ENCODE measurements around the gene TEX35. TPM values are rescaled to one million over a fixed set of nuclear protein-coding genes. Genes with fewer than 3 reads are reported as not detected.

Gene TEX35
- total RNA-seq, 6 experiments from 2014 or later: 0.10 TPM; not detected in 5

DNA sequence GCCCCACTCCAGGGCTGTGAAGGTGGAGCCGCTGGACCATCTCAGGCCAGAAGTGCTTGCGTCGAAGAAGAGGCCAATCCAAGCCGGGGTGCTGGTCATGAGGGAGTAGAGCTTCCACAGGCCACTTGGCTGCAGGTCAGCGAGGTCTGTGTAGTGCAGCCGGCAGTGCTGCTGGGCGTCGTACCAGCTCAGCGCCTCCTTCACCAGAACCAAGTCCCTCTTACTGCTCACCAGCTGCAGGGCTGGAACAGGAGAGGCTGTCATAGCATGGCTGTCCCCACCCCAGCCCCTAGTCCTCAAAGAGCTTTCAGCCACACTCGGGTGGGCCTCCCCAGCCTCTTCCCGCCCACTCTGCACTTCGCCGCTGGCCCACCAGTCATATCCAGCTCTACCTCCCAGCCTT lies 18.3 kb upstream of the TEX35 start:
- TF ChIP-seq, protein P1, sequence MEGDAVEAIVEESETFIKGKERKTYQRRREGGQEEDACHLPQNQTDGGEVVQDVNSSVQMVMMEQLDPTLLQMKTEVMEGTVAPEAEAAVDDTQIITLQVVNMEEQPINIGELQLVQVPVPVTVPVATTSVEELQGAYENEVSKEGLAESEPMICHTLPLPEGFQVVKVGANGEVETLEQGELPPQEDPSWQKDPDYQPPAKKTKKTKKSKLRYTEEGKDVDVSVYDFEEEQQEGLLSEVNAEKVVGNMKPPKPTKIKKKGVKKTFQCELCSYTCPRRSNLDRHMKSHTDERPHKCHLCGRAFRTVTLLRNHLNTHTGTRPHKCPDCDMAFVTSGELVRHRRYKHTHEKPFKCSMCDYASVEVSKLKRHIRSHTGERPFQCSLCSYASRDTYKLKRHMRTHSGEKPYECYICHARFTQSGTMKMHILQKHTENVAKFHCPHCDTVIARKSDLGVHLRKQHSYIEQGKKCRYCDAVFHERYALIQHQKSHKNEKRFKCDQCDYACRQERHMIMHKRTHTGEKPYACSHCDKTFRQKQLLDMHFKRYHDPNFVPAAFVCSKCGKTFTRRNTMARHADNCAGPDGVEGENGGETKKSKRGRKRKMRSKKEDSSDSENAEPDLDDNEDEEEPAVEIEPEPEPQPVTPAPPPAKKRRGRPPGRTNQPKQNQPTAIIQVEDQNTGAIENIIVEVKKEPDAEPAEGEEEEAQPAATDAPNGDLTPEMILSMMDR (IDR thresholded peaks at IDR 0.05): no peak
- Mint-ChIP-seq H3K27me3 (ENCODE audit: insufficient read depth) (peaks cover 3% of the 10 kb centered on the region), H3K27ac (no peak overlapping the region), H3K4me3 (no peak overlapping the region), H3K36me3 (ENCODE audit: low read depth) (no peaks in the 10 kb centered on the region), H3K9me3 (no peaks in the 10 kb centered on the region), H3K4me1 (ENCODE audit: low read depth) (no peaks in the 10 kb centered on the region)
- no peak for DNase-seq

DNA sequence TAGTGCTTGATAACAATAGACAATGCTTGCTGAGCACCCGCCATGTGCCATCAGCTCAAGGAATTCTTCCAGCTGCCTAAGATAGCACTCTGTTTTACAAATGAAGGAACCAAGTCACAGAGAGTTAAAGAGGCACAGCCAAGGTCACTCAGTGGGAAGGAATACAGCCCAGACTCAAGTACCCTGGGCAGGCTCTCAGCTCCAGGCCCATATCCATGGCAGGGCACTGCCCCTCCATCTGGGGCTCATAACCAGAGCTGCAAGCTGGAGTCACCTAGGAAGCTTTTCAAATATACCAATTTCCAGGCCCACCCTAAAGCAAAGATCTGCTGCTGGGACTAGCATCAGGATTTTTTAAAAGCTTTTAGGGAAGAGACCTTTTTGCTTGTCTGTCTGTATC lies 17.8 kb upstream of the TEX35 start:
- H3K27ac Mint-ChIP-seq: no peak overlapping the region
- no peak overlapping the region for H3K4me3 Mint-ChIP-seq
- no peaks in the 10 kb centered on the region for H3K9me3 Mint-ChIP-seq
- no peaks in the 10 kb centered on the region for H3K4me1 Mint-ChIP-seq (ENCODE audit: low read depth)
- DNase-seq: no peak
- H3K36me3 Mint-ChIP-seq (ENCODE audit: low read depth): no peaks in the 10 kb centered on the region
- peaks cover 2% of the 10 kb centered on the region for H3K27me3 Mint-ChIP-seq (ENCODE audit: insufficient read depth)
- TF ChIP-seq, protein P1 (IDR thresholded peaks at IDR 0.05): no peak

GRCh38 chr1:178495741-178496409 lies 17.0 kb upstream of the TEX35 start:
- Mint-ChIP-seq H3K36me3 (ENCODE audit: low read depth) (no peaks in the 10 kb centered on the region), H3K27ac (no peak overlapping the region), H3K4me1 (ENCODE audit: low read depth) (no peaks in the 10 kb centered on the region), H3K4me3 (no peak overlapping the region), H3K9me3 (no peaks in the 10 kb centered on the region), H3K27me3 (ENCODE audit: insufficient read depth) (no peaks in the 10 kb centered on the region; the same call in none of the 2 replicates)
- no peak for DNase-seq
- TF ChIP-seq, protein P1 (IDR thresholded peaks at IDR 0.05): no peak

DNA sequence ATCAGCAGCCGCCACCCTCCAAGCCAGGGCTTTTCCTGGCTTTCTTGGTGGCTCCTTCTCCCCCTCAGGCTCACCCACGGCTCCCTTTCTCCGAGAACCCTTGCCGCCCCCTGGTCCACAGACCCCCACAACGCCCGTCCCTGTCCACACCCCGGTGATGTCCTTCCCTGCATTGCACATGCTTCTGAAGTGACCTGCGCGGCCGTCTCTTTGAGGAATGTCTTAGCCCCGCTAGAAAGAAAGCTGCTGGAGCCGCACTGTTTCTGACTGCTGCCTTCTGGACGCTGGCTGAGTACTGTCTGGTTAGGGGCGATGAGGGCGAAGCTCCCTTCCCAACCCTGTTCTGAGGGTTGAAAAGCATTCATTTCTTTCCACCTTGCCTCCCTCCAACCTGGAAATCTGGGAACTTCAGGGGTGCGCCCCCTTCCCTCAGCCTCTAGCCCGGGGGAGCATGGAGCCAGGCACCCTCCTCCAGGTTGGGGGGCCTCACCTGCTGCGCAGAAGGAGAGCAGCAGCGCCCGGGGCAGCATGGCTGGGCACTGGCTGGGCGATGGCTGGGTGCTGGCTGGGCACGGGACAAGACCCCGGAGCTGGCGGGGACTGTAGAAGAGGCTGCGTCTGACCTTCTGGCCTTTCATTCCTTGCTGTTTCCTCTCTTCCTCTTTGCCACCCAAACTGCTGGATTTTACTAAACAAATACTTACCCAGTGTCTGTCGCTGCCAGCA lies 16.3 kb upstream of the TEX35 start, which contains the start of gene CLEC20A:
TSS of gene CLEC20A (minus strand) at position 555 of the 726 bp plus-strand sequence. CDS start at position 530, 25 bp downstream.
- Mint-ChIP-seq H3K27ac (no peak within 1 kb of the TSS), H3K27me3 (ENCODE audit: insufficient read depth) (no peaks in the 10 kb centered on the region; the same call in none of the 2 replicates), H3K4me1 (ENCODE audit: low read depth) (peaks cover 2% of the 10 kb centered on the region), H3K4me3 (no peak within 1 kb of the TSS), H3K9me3 (no peaks in the 10 kb centered on the region), H3K36me3 (ENCODE audit: low read depth) (no peaks in the 10 kb centered on the region)
- TF ChIP-seq, protein P1 (IDR thresholded peaks at IDR 0.05): no peak
- DNase-seq: no peak

DNA sequence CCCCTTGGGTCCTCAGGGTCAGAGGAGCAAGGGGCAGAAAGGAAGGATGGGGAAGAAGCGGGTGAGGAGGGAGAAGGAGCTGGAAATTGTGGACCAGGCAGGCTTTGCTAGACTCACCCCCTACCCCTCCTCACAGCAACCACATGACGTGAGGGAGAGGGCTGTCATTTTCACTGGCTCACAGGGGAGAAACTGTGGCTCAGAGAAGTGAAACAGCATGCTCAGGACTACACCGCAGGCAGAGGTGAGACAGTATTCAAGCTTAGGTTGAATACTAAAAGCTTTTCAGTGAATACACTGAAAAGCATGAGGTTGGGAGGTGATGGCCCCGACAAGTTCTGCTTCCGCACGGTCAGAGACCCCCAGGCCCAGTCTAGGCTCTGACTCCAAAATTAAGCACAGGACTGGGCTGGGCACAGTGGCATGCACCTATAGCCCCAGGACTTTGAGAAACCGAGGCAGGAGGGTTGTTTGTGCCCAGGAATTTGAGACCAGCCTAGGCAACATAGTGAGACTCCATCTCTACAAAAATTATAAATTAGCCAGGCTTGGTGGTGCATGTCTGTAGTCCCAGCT lies 14.9 kb upstream of the TEX35 start:
- H3K27ac Mint-ChIP-seq: no peak overlapping the region
- TF ChIP-seq, protein P1 (IDR thresholded peaks at IDR 0.05): no peak
- H3K27me3 Mint-ChIP-seq (ENCODE audit: insufficient read depth): no peaks in the 10 kb centered on the region; the same call in none of the 2 replicates
- DNase-seq: no peak
- H3K4me3 Mint-ChIP-seq: no peak overlapping the region
- H3K4me1 Mint-ChIP-seq (ENCODE audit: low read depth): peaks cover 6% of the 10 kb centered on the region
- no peaks in the 10 kb centered on the region for H3K36me3 Mint-ChIP-seq (ENCODE audit: low read depth)
- no peaks in the 10 kb centered on the region for H3K9me3 Mint-ChIP-seq

Measured in HFFc6 (cell line).